ENCODE data around the gene PLEKHB2.
"Not testable (repeated sequence)": the region's sequence is repeated elsewhere in the genome, so short reads cannot be mapped to it uniquely, and the experiment has no call there.

- not testable (repeated sequence) for TF ChIP-seq CTCF (conservative IDR thresholded peaks at IDR 0.05; ENCODE audit: low read depth in 2 of 2); REST (IDR thresholded peaks at IDR 0.05; ENCODE audit: unreplicated experiment); CREB1 (CRISPR knock-in tag; IDR thresholded peaks at IDR 0.05; ENCODE audit: low read depth)
These were observed 25.2 kb upstream of the PLEKHB2 start for GRCh38 chr2:131079931-131080330.

Measured in GM23338 (cell line).